GM21576 (cell line): ENCODE measurements around the gene DUSP8.
"Not testable (repeated sequence)": the region's sequence is repeated elsewhere in the genome, so short reads cannot be mapped to it uniquely, and the experiment has no call there.

Source experiments
- ATAC-seq: cut with Tn5 transposase; IDR thresholded peaks from one replicate; pipeline ENCODE4 v1.9.1; 2021; ENCODE audit warnings: mild to moderate bottlenecking, moderate library complexity; ENCODE audit not compliant: unreplicated experiment

DUSP8 gene

GRCh38 chr11:1589191-1589963, 17.3 kb upstream of the DUSP8 start:
- not testable (repeated sequence) for ATAC-seq

- ATAC-seq: no peak
Measured at GRCh38 chr11:1586699-1587098, 14.6 kb upstream of the DUSP8 start.

- ATAC-seq: not testable (repeated sequence)
Measured at GRCh38 chr11:1584661-1585370, 12.7 kb upstream of the DUSP8 start, which contains the start of gene KRTAP5-1. Gene KRTAP5-1 (minus strand): TSS chr11:1585283. CDS start chr11:1585249, 34 bp downstream.

GRCh38 chr11:1582909-1583308, 10.8 kb upstream of the DUSP8 start:
- not testable (repeated sequence) for ATAC-seq

GRCh38 chr11:1581976-1582375, 9.9 kb upstream of the DUSP8 start:
- ATAC-seq: no peak

- no peak for ATAC-seq
Measured at GRCh38 chr11:1576825-1577224, 4.8 kb upstream of the DUSP8 start.

GRCh38 chr11:1575756-1576155, 3.7 kb upstream of the DUSP8 start:
- not testable (repeated sequence) for ATAC-seq

- no peak for ATAC-seq
Measured at GRCh38 chr11:1574933-1575242, 2.8 kb upstream of the DUSP8 start.

- ATAC-seq: peak; percentile 46
Measured at GRCh38 chr11:1574238-1574932, 2.3 kb upstream of the DUSP8 start.

- ATAC-seq: no peak
Measured at GRCh38 chr11:1573903-1574237, 1.8 kb upstream of the DUSP8 start.

GRCh38 chr11:1573077-1573902, 1.2 kb upstream of the DUSP8 start:
- no peak for ATAC-seq

GRCh38 chr11:1571760-1572196, 293 bp downstream of the DUSP8 start:
- ATAC-seq: no peak

- no peak for ATAC-seq
Measured at GRCh38 chr11:1570896-1571759, 943 bp downstream of the DUSP8 start.

- no peak for ATAC-seq
Measured at GRCh38 chr11:1570531-1570895, 1.6 kb downstream of the DUSP8 start.

GRCh38 chr11:1570001-1570453, 2.0 kb downstream of the DUSP8 start:
- ATAC-seq: no peak

GRCh38 chr11:1569251-1569780, 2.8 kb downstream of the DUSP8 start:
- no peak for ATAC-seq

- no peak for ATAC-seq
Measured at GRCh38 chr11:1568441-1568911, 3.6 kb downstream of the DUSP8 start.

GRCh38 chr11:1567721-1568100, 4.4 kb downstream of the DUSP8 start:
- no peak for ATAC-seq

- no peak for ATAC-seq
Measured at GRCh38 chr11:1567052-1567720, 4.9 kb downstream of the DUSP8 start.
